GM12878 (cell line): ENCODE data around the gene DIAPH2. TPM values are rescaled to one million over a fixed set of nuclear protein-coding genes. Genes with fewer than 3 reads are reported as not detected.

Experiments used
- ATAC-seq: fragments of 200-7000 bp; cut with Tn5 transposase; 3 replicates; pipeline ENCODE4 v1.9.1; 2020; ENCODE audit warnings: mild to moderate bottlenecking, moderate library complexity
- BruUV-seq: library from RNA; stranded (reverse); fragments of 400-500 nt; replicated peaks from 2 replicates; lab custom pipeline; 2021; lab: Mats Ljungman, UMichigan
- CTCF ChIA-PET: fragments of 300-600 bp; sonication (Branson Sonifier 250); formaldehyde crosslinking; extraction: SDS; loops from one replicate; lab custom pipeline; 2021; ENCODE audit warnings: inconsistent platforms; lab: Yijun Ruan, JAX
- POLR2A ChIA-PET: fragments of 350-600 bp; formaldehyde crosslinking; extraction: SDS; loops from one replicate; lab custom pipeline; 2021; ENCODE audit warnings: inconsistent platforms; lab: Charles Lee
- RAD21 ChIA-PET: fragments of 300-600 bp; sonication (Branson Sonifier 250); formaldehyde crosslinking; loops from one replicate; lab custom pipeline; 2023; ENCODE audit warnings: antibody characterized with exemption; ENCODE audit not compliant: unreplicated experiment; lab: Charles Lee
- SMC1A ChIA-PET: fragments of 300-600 bp; sonication (Branson Sonifier 250); formaldehyde crosslinking; loops from one replicate; lab custom pipeline; 2023; ENCODE audit not compliant: unreplicated experiment, uncharacterized antibody; lab: Charles Lee
- DNase-seq: peaks from one replicate; pipeline ENCODE4 v3.0.0-alpha.2; 2011; ENCODE audit warnings: low read depth, low spot score
- FAIRE-seq: peaks from 3 replicates; lab custom pipeline; 2011; peaks lifted over from hg19 to GRCh38; lab: Jason Lieb, UNC
- H2AFZ ChIP-seq: 2 replicates; pipeline ENCODE4 v1.6.0; 2011; ENCODE audit warnings: low read depth, low read length, control low read depth; ENCODE audit not compliant: control insufficient read depth
- H3K27ac ChIP-seq: 2 replicates; pipeline ENCODE4 v1.5.1; 2011; ENCODE audit warnings: control low read depth; ENCODE audit not compliant: control insufficient read depth, insufficient read depth
- H3K27me3 ChIP-seq, 2 experiments: replicated peaks in 1 of 2; 2 replicates each; pipeline versions ENCODE4 v1.6.0 to v1.6.1; 2011; ENCODE audit warnings: low read length in 1 of 2; ENCODE audit not compliant: control insufficient read depth in 2 of 2, insufficient read depth in 2 of 2
- H3K36me3 ChIP-seq, 2 experiments: 2 replicates each; pipeline ENCODE4 v1.5.1; 2011; ENCODE audit warnings: low read length in 1 of 2; ENCODE audit not compliant: control insufficient read depth in 2 of 2, insufficient read depth in 2 of 2
- H3K4me1 ChIP-seq: 2 replicates; pipeline ENCODE4 v1.6.1; 2011; ENCODE audit warnings: mild to moderate bottlenecking, low read length, moderate library complexity, mixed read lengths; ENCODE audit not compliant: control insufficient read depth, insufficient read depth
- H3K4me2 ChIP-seq: 2 replicates; pipeline ENCODE4 v1.6.0; 2011; ENCODE audit warnings: control low read depth; ENCODE audit not compliant: control insufficient read depth, insufficient read depth
- H3K4me3 ChIP-seq: fragments of 200-600 bp; sonication (generic); 2 replicates; pipeline ENCODE4 v1.5.1; 2016
- H3K79me2 ChIP-seq: 2 replicates; pipeline ENCODE4 v1.6.0; 2011; ENCODE audit warnings: low read length; ENCODE audit not compliant: control insufficient read depth, insufficient read depth
- H3K9ac ChIP-seq: 2 replicates; pipeline ENCODE4 v1.8.0; 2011; ENCODE audit warnings: low read length, control low read depth, mixed read lengths; ENCODE audit not compliant: control insufficient read depth, insufficient read depth
- H3K9me3 ChIP-seq: replicated peaks from 3 replicates; pipeline ENCODE4 v1.5.1; 2011; ENCODE audit warnings: mild to moderate bottlenecking, low read length; ENCODE audit not compliant: control insufficient read depth, insufficient read depth
- H4K20me1 ChIP-seq: 2 replicates; pipeline ENCODE4 v1.6.0; 2011; ENCODE audit not compliant: control insufficient read depth, insufficient read depth
- MTA2 ChIP-seq: fragments of 450-650 bp; IDR thresholded peaks from 2 replicates; pipeline ENCODE4 v1.6.1; 2016; ENCODE audit warnings: low read depth, mild to moderate bottlenecking, moderate library complexity
- PBX3 ChIP-seq: IDR thresholded peaks from 2 replicates; pipeline ENCODE4 v1.6.1; 2011; ENCODE audit warnings: mild to moderate bottlenecking, low read depth, low read length, moderate library complexity; ENCODE audit not compliant: insufficient replicate concordance
- PRDM15 ChIP-seq: fragments of 450-650 bp; formaldehyde crosslinking; IDR thresholded peaks from 2 replicates; pipeline ENCODE4 v1.4.0; 2020; ENCODE audit warnings: mild to moderate bottlenecking, moderate library complexity
- REST ChIP-seq: IDR thresholded peaks from 2 replicates; pipeline ENCODE4 v1.6.1; 2012; ENCODE audit warnings: mild to moderate bottlenecking, low read depth, low read length
- TBL1XR1 ChIP-seq: IDR thresholded peaks from 2 replicates; pipeline ENCODE4 v1.6.1; 2012; ENCODE audit warnings: low read depth, low read length, improper control_type of control experiment
- WGBS: methylation state at CpG from one replicate; pipeline ENCODE4 v1.1.6; 2016; ENCODE audit warnings: low lambda C conversion rate; ENCODE audit not compliant: insufficient replicate concordance, insufficient coverage; ENCODE audit errors: missing lambda C conversion rate; 5-methylcytosine and 5-hydroxymethylcytosine counted together
- in situ Hi-C: fragments of 300-500 bp; cut with MboI; formaldehyde crosslinking; loops from 9 replicates; pipeline ENCODE4 v1.14.3; 2018; ENCODE audit warnings: mixed read lengths
- intact Hi-C: fragments of 100-400 bp; cut with micrococcal nuclease; formaldehyde crosslinking; loops from one replicate; pipeline ENCODE4 v1.14.2; 2022; ENCODE audit not compliant: unreplicated experiment
- polyA plus RNA-seq, 11 experiments: library from polyadenylated mRNA; depleted of rRNA in 4 of 11; unstranded in 6 of 11; stranded (reverse) in 5 of 11; fragments of >200 nt; fragmentation: Nextera tagmentation in 4 of 11; fragmentation: Illumina TruSeq in 1 of 11; extraction: Ambion mirVana in 4 of 11; extraction: Trizol in 1 of 11; gene quantifications; 1 replicate in 1 of 11; 2 replicates in 10 of 11; pipeline versions ENCODE4 v1.2.1 to v1.2.3, GENCODE V29; 2011 to 2016; ENCODE audit warnings: inconsistent platforms in 2 of 11, missing spikeins in 2 of 11, low read depth in 1 of 11
- total RNA-seq, 4 experiments: library from RNA; depleted of rRNA in 3 of 4; stranded (reverse); fragments of >200 nt in 3 of 4; fragmentation: Illumina TruSeq in 1 of 4; extraction: Trizol in 1 of 4; gene quantifications; 2 replicates each; pipeline versions ENCODE4 v1.2.1 to v1.2.3, GENCODE V29; 2013 to 2021
- TF ChIP-seq, protein P1 (sequence below): fragments of 450-650 bp; formaldehyde crosslinking; IDR thresholded peaks from 2 replicates; pipeline ENCODE4 v1.5.0; 2022; ENCODE audit warnings: mild to moderate bottlenecking, missing genetic modification characterization

The DIAPH2 gene
- total and polyA plus RNA-seq, 10 of the 15 experiments (the other 5 are each of a cell fraction or from before 2014, with no cell fraction given): 2.2 to 16.6 (median 8.8) TPM

GRCh38 chrX:96776966-96777365, 92.3 kb downstream of the DIAPH2 start:
- ChIA-PET POLR2A (no interaction called here), RAD21 (no interaction called here), SMC1A (no interaction called here), CTCF (interaction anchor here (0.6 kb wide), 1 partner anchor 150 kb away, joined by 3 read pairs; no protein-coding TSS in a partner anchor)
- Histone ChIP-seq H3K27ac (no peak overlapping the region), H3K4me3 (no peak overlapping the region), H3K4me2 (no peak overlapping the region), H3K9me3 (no peaks in the 10 kb centered on the region), H3K4me1 (no peaks in the 10 kb centered on the region), H3K9ac (no peak overlapping the region), H2AFZ (no peak overlapping the region), H3K79me2 (no peaks in the 10 kb centered on the region), H3K36me3 (no peaks in the 10 kb centered on the region), H4K20me1 (no peaks in the 10 kb centered on the region), H3K27me3 (no peaks in the 10 kb centered on the region)
- DNase-seq: no peak
- TF ChIP-seq, protein P1, sequence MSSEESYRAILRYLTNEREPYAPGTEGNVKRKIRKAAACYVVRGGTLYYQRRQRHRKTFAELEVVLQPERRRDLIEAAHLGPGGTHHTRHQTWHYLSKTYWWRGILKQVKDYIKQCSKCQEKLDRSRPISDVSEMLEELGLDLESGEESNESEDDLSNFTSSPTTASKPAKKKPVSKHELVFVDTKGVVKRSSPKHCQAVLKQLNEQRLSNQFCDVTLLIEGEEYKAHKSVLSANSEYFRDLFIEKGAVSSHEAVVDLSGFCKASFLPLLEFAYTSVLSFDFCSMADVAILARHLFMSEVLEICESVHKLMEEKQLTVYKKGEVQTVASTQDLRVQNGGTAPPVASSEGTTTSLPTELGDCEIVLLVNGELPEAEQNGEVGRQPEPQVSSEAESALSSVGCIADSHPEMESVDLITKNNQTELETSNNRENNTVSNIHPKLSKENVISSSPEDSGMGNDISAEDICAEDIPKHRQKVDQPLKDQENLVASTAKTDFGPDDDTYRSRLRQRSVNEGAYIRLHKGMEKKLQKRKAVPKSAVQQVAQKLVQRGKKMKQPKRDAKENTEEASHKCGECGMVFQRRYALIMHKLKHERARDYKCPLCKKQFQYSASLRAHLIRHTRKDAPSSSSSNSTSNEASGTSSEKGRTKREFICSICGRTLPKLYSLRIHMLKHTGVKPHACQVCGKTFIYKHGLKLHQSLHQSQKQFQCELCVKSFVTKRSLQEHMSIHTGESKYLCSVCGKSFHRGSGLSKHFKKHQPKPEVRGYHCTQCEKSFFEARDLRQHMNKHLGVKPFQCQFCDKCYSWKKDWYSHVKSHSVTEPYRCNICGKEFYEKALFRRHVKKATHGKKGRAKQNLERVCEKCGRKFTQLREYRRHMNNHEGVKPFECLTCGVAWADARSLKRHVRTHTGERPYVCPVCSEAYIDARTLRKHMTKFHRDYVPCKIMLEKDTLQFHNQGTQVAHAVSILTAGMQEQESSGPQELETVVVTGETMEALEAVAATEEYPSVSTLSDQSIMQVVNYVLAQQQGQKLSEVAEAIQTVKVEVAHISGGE (CRISPR knock-in tag): no peak
- TF ChIP-seq TBL1XR1 (no peak), REST (no peak), MTA2 (no peak), PRDM15 (no peak), PBX3 (no peak)
- intact Hi-C loops (no loop called here), in situ Hi-C loops (no loop called here)
- no peak for FAIRE-seq
- ATAC-seq: no peak
- BruUV-seq: no TSS peak
- WGBS: 90% methylated on average over 1 of the region's 1 CpG
